ENCODE measurements around the gene TRAF6. TPM values are rescaled to one million over a fixed set of nuclear protein-coding genes. Genes with fewer than 3 reads are reported as not detected.

The TRAF6 gene
- total and polyA plus RNA-seq, 4 donors, result 2.2 to 14.0 (median 8.8) TPM

DNA sequence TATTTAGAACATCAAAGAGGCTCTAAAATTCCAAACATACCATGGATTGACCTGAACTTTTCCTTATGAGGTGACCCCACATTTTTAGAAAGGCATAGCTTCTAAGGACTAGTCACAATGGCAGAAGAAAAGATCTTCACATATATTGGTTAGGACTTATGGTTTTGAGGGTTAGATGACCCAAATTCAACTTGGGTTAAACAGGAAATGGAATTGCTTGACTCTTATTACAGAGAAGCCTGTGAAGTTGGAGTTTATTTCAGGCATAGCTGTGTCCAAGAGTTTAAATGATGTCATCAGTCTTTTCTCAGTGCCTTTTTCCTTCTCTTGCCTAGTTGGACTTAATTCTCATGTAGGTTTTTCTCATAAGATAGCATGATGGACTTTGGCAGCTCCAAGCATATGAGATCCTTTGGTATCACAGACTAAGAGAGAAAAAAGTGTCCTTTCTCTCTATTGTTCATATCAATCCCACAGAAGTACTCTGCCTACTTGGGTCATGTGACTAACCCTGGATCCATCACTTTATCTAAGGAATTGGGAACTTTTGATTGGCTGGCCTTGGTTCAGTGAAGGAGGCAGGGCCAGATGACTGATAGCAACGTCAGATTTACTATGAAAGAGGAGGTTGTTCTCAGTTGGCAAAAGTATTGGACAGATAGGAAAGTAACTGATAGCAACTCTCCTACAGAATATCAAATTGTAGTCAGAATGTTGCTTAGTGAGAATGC lies 40.5 kb upstream of the TRAF6 start:
- no peak overlapping the region for H3K9ac ChIP-seq (ENCODE audit: insufficient read depth in 1 of 2, low read length in 2 of 2)
- no peaks in the 10 kb centered on the region for H3K27me3 ChIP-seq (ENCODE audit: control insufficient read depth in 3 of 3, insufficient read depth in 3 of 3, low read length in 2 of 3)
- no peaks in the 10 kb centered on the region for H3K4me1 ChIP-seq (ENCODE audit: control insufficient read depth in 5 of 5, insufficient read depth in 5 of 5, low read length in 5 of 5)
- no peaks in the 10 kb centered on the region for H3K9me3 ChIP-seq (ENCODE audit: control insufficient read depth in 4 of 4, insufficient read depth in 3 of 4, low read length in 3 of 4)
- 51 to 71% methylated on average over 1 of the region's 1 CpG for WGBS, 2 donors
- ATAC-seq (ENCODE audit: insufficient read depth, low FRiP score) (no peak), DNase-seq (no peak)
- no peaks in the 10 kb centered on the region for H3K36me3 ChIP-seq (ENCODE audit: control insufficient read depth in 4 of 4, insufficient read depth in 4 of 4, low read length in 4 of 4)
- no peak overlapping the region for H3K4me3 ChIP-seq
- H3K27ac ChIP-seq (ENCODE audit: low read depth in 1 of 2, low read length in 1 of 2), result no peak overlapping the region
- TF ChIP-seq, protein P1, sequence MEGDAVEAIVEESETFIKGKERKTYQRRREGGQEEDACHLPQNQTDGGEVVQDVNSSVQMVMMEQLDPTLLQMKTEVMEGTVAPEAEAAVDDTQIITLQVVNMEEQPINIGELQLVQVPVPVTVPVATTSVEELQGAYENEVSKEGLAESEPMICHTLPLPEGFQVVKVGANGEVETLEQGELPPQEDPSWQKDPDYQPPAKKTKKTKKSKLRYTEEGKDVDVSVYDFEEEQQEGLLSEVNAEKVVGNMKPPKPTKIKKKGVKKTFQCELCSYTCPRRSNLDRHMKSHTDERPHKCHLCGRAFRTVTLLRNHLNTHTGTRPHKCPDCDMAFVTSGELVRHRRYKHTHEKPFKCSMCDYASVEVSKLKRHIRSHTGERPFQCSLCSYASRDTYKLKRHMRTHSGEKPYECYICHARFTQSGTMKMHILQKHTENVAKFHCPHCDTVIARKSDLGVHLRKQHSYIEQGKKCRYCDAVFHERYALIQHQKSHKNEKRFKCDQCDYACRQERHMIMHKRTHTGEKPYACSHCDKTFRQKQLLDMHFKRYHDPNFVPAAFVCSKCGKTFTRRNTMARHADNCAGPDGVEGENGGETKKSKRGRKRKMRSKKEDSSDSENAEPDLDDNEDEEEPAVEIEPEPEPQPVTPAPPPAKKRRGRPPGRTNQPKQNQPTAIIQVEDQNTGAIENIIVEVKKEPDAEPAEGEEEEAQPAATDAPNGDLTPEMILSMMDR (IDR thresholded peaks at IDR 0.05; ENCODE audit: control extremely low read depth, extremely low read depth), result no peak

DNA sequence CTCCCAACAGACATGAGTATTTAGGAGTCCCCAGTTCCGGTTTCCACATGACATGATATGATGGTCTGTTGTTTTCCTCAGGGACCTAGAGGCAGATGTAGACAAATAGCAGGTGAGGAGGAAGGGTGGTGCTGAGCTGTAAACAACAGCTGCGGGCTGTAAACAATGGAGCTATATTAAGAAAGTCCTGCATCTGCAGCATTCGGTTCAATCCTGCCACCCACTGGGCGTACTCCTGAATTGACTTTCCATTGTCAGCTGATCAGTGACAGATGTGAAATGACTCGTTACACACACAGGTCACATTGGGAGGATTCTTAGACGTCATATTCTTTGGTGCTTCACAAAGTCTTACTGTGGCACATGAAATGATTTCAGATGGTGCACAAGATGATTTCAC lies 30.9 kb upstream of the TRAF6 start:
- no peaks in the 10 kb centered on the region for H3K27me3 ChIP-seq (ENCODE audit: control insufficient read depth in 3 of 3, insufficient read depth in 3 of 3, low read length in 2 of 3)
- peak; percentile 18 to 40 (median 20) for DNase-seq
- H3K36me3 ChIP-seq (ENCODE audit: control insufficient read depth in 4 of 4, insufficient read depth in 4 of 4, low read length in 4 of 4), result no peaks in the 10 kb centered on the region
- H3K27ac ChIP-seq (ENCODE audit: low read depth in 1 of 2, low read length in 1 of 2), result no peak overlapping the region
- 24 to 31% methylated on average over 6 of the region's 6 CpGs for WGBS, 2 donors
- no peak overlapping the region for H3K4me3 ChIP-seq
- H3K9me3 ChIP-seq (ENCODE audit: control insufficient read depth in 4 of 4, insufficient read depth in 3 of 4, low read length in 3 of 4), result no peaks in the 10 kb centered on the region
- TF ChIP-seq, protein P1 (IDR thresholded peaks at IDR 0.05; ENCODE audit: control extremely low read depth, extremely low read depth), result peak; percentile 5
- H3K4me1 ChIP-seq (ENCODE audit: control insufficient read depth in 5 of 5, insufficient read depth in 5 of 5, low read length in 5 of 5), result no peaks in the 10 kb centered on the region
- no peak for ATAC-seq (ENCODE audit: insufficient read depth, low FRiP score)
- H3K9ac ChIP-seq (ENCODE audit: insufficient read depth in 1 of 2, low read length in 2 of 2), result no peak overlapping the region

DNA sequence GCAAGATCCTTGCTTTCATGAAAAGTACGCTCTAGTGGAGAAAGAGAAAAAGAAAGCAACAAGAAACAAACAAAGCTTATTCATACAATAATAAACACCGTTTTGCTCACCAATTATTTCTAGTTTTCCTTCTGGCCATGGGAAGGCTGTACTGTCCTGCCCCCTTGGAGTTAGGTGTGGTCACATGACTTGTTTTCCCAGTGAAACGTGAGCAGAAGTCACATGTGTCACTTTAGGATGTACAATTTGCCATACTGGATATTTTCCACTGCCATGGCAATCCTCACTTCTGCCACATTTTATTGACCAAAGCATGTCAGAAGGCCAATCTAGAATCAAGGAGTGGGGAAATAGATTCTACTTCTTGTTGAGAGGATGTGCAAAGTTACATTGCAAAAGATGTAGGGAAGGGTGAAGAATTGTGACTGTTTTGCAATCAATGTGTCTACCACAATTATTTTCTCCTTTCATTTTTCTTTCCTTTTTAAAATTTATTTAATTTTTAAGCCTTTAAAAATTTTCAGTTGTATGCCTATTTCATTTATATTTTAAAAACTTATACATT lies 24.3 kb upstream of the TRAF6 start:
- Histone ChIP-seq H3K36me3 (ENCODE audit: control insufficient read depth in 4 of 4, insufficient read depth in 4 of 4, low read length in 4 of 4) (no peaks in the 10 kb centered on the region), H3K27ac (ENCODE audit: low read depth in 1 of 2, low read length in 1 of 2) (no peak overlapping the region), H3K4me1 (ENCODE audit: control insufficient read depth in 5 of 5, insufficient read depth in 5 of 5, low read length in 5 of 5) (no peaks in the 10 kb centered on the region), H3K9me3 (ENCODE audit: control insufficient read depth in 4 of 4, insufficient read depth in 3 of 4, low read length in 3 of 4) (no peaks in the 10 kb centered on the region), H3K4me3 (no peak overlapping the region), H3K9ac (ENCODE audit: insufficient read depth in 1 of 2, low read length in 2 of 2) (no peak overlapping the region), H3K27me3 (ENCODE audit: control insufficient read depth in 3 of 3, insufficient read depth in 3 of 3, low read length in 2 of 3) (no peaks in the 10 kb centered on the region)
- TF ChIP-seq, protein P1 (IDR thresholded peaks at IDR 0.05; ENCODE audit: control extremely low read depth, extremely low read depth), result no peak
- ATAC-seq (ENCODE audit: insufficient read depth, low FRiP score) (no peak), DNase-seq (no peak)
- WGBS, 2 donors, result 81 to 87% methylated on average over 3 of the region's 3 CpGs

Measured in lung (tissue), 12 donors.